HL-60 (cell line): ENCODE data around the gene SCN3A.

Experiments used
- POLR2AphosphoS5 ChIP-seq: IDR thresholded peaks from 2 replicates; pipeline ENCODE4 v1.6.1; 2012; ENCODE audit warnings: low read depth
- TF ChIP-seq, protein P1 (sequence below): IDR thresholded peaks from one replicate; pipeline ENCODE4 v1.5.1; 2011; ENCODE audit warnings: low read length, control low read depth, inconsistent platforms; ENCODE audit not compliant: insufficient read depth

DNA sequence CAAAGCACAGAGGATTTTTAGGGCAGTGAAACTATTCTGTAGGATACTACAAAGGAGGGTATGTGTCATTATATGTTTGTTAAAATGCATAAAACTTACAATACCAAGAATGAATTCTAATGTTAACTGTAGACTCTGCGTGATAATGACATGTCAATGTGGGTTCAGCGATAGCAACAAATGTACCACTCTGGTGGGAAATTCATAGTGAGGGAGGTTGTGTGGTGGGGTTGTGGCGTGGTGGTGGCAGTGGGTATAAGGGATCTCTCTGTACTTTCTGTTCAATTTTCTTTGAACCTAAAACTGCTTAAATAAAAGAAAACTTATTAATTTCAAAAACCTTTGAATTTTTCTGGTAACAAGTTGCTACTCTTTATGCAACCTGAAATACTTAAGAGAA lies 149.2 kb downstream of the SCN3A start:
- TF ChIP-seq, protein P1, sequence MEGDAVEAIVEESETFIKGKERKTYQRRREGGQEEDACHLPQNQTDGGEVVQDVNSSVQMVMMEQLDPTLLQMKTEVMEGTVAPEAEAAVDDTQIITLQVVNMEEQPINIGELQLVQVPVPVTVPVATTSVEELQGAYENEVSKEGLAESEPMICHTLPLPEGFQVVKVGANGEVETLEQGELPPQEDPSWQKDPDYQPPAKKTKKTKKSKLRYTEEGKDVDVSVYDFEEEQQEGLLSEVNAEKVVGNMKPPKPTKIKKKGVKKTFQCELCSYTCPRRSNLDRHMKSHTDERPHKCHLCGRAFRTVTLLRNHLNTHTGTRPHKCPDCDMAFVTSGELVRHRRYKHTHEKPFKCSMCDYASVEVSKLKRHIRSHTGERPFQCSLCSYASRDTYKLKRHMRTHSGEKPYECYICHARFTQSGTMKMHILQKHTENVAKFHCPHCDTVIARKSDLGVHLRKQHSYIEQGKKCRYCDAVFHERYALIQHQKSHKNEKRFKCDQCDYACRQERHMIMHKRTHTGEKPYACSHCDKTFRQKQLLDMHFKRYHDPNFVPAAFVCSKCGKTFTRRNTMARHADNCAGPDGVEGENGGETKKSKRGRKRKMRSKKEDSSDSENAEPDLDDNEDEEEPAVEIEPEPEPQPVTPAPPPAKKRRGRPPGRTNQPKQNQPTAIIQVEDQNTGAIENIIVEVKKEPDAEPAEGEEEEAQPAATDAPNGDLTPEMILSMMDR: no peak
- no peak for TF ChIP-seq POLR2AphosphoS5
